Astrocyte of the spinal cord (primary cell): Measurements from ENCODE around the gene SLC9A9.
"Not testable (repeated sequence)": the region's sequence is repeated elsewhere in the genome, so short reads cannot be mapped to it uniquely, and the experiment has no call there.

Source experiments
- DNase-seq: peaks from one replicate; pipeline ENCODE4 v3.0.0; 2011; ENCODE audit warnings: low read depth, low spot score
- H3K4me3 ChIP-seq: 2 replicates; pipeline ENCODE4 v1.5.1; 2011; ENCODE audit warnings: low read depth, mild to moderate bottlenecking, low read length, moderate library complexity
- CTCF ChIP-seq: IDR thresholded peaks from 2 replicates; pipeline ENCODE4 v1.5.1; 2012; ENCODE audit warnings: low read depth, mild to moderate bottlenecking, low read length, inconsistent platforms
- in situ Hi-C: cut with HindIII; loops from 2 replicates; pipeline ENCODE4 v1.10.0; 2017; ENCODE audit warnings: low sequenced_read_pairs

Gene SLC9A9

GRCh38 chr3:143698682-143699303 lies 149.5 kb downstream of the SLC9A9 start:
- in situ Hi-C loops = no loop called here
- DNase-seq = no peak

DNA sequence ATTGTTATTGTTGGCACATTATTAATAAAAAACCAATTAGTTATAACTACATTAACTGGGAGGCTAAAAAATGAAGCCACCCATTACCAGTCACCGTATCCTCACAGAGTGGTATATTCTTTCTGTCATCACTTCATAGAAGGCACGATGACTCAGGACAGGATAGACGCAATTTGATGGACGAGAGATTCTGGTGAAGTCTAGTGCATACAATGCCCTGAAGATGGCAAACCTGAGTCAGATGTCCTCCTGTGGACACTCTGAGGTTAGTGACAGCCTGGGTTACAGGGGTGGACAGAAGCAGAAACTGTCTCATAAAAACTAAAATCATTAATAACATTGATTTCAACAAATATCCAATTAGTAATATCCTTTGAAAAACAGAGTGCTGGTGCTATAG lies 150.3 kb downstream of the SLC9A9 start:
- H3K4me3 ChIP-seq = no peak overlapping the region
- no peak for TF ChIP-seq CTCF
- in situ Hi-C loops = no loop called here
- no peak for DNase-seq

More at GRCh38 chr3:143698682-143699303, 149.5 kb downstream of the SLC9A9 start:
- H3K4me3 ChIP-seq = no peak overlapping the region
- no peak for TF ChIP-seq CTCF

- in situ Hi-C loops, H3K4me3 ChIP-seq, DNase-seq: not testable (repeated sequence)
Observed at GRCh38 chr3:143695333-143695732, 152.9 kb downstream of the SLC9A9 start.

GRCh38 chr3:143693506-143693905 lies 154.8 kb downstream of the SLC9A9 start:
- no peak for DNase-seq
- in situ Hi-C loops = no loop called here
- no peak overlapping the region for H3K4me3 ChIP-seq
- TF ChIP-seq CTCF = no peak

DNA sequence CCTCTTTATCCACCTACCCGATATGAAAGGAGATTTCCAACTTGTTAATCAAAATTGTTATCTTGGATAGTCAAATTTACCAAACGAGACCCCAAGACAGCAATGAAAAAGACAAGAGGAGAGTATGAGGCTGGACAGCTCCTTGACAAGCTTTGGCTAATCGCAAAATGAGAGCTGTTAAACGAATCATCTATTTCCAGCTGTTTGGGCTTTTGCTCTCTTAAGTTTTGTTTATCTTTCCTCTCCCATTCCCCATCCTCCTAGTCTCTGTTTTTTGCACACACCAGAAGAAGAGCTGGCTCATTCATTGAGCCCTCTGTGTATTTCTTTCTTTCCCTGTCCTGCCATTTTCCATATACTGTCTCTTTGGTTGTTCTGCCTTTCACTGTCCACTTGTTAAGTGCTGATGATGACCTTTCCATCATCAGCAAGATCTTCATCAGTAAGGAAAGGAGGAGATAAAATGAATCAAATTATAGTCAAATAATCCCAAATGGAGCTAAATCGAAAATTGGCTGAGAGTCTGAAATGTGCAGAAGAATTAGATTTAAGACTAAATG lies 161.6 kb downstream of the SLC9A9 start:
- H3K4me3 ChIP-seq = no peak overlapping the region
- in situ Hi-C loops = no loop called here
- TF ChIP-seq CTCF = no peak
- no peak for DNase-seq

GRCh38 chr3:143685491-143685890 lies 162.8 kb downstream of the SLC9A9 start:
- DNase-seq = no peak
- in situ Hi-C loops = no loop called here
- TF ChIP-seq CTCF = no peak
- H3K4me3 ChIP-seq = no peak overlapping the region

GRCh38 chr3:143677430-143677829 lies 170.8 kb downstream of the SLC9A9 start:
- no peak overlapping the region for H3K4me3 ChIP-seq
- no peak for DNase-seq
- no peak for TF ChIP-seq CTCF
- in situ Hi-C loops = no loop called here
